K562 (cell line): Measurements from ENCODE around the gene PSMA6. TPM values are rescaled to one million over a fixed set of nuclear protein-coding genes. Genes with fewer than 3 reads are reported as not detected.

Experiments
- ATAC-seq: fragments of 200-7000 bp; cut with Tn5 transposase; 3 replicates; pipeline ENCODE4 v1.9.1; 2020; ENCODE audit warnings: moderate library complexity
- BruUV-seq: library from RNA; stranded (reverse); fragments of 400-500 nt; replicated peaks from 2 replicates; lab custom pipeline; 2021; lab: Mats Ljungman, UMichigan
- CTCF ChIA-PET: fragments of 300-600 bp; formaldehyde crosslinking; extraction: SDS; loops from one replicate; lab custom pipeline; 2021; ENCODE audit warnings: low intra/inter-chr PET ratio; lab: Yijun Ruan, JAX
- POLR2A ChIA-PET: fragments of 300-600, 350-650 bp; sonication (Branson Sonifier 250); formaldehyde crosslinking; extraction: SDS; loops from one replicate; lab custom pipeline; 2021; ENCODE audit warnings: antibody characterized with exemption, inconsistent platforms; lab: Yijun Ruan, JAX
- DNase-seq, 4 experiments: peaks; one replicate each; pipeline versions ENCODE4 v3.0.0 to v3.0.0-alpha.2; 2011 to 2018; ENCODE audit warnings: low spot score in 3 of 4, mixed read lengths in 3 of 4; ENCODE audit errors: extremely low read depth in 1 of 4
- FAIRE-seq: peaks from 2 replicates; lab custom pipeline; 2011; peaks lifted over from hg19 to GRCh38; lab: Jason Lieb, UNC
- H2AFZ ChIP-seq: 2 replicates; pipeline ENCODE4 v1.6.0; 2011; ENCODE audit warnings: low read depth, low read length, control low read depth, inconsistent platforms
- H3K27ac ChIP-seq: fragments of 200-600 bp; 3 replicates; pipeline ENCODE4 v1.8.0; 2011; ENCODE audit warnings: low read depth, mild to moderate bottlenecking, control low read depth, inconsistent platforms, low read length, moderate library complexity, mixed read lengths; ENCODE audit errors: extremely low read depth
- H3K27me3 ChIP-seq, 2 experiments: fragments of 300-600 bp in 1 of 2; 2 replicates in 1 of 2; 3 replicates in 1 of 2; pipeline versions ENCODE4 v1.6.0 to v1.8.0; 2011; ENCODE audit warnings: inconsistent platforms in 2 of 2, low read length in 2 of 2, mild to moderate bottlenecking in 1 of 2, mixed read lengths in 1 of 2, moderate library complexity in 1 of 2; ENCODE audit not compliant: control insufficient read depth in 2 of 2, insufficient read depth in 2 of 2
- H3K36me3 ChIP-seq: fragments of 300-600 bp; 3 replicates; pipeline ENCODE4 v1.8.0; 2011; ENCODE audit warnings: mild to moderate bottlenecking, low read length, inconsistent platforms; ENCODE audit not compliant: control insufficient read depth, insufficient read depth
- H3K4me1 ChIP-seq, 2 experiments: fragments of 200-600 bp in 1 of 2; replicated peaks in 1 of 2; 2 replicates in 1 of 2; 3 replicates in 1 of 2; pipeline versions ENCODE4 v1.5.1 to v1.8.0; 2011; ENCODE audit warnings: inconsistent platforms in 2 of 2, low read length in 2 of 2, mild to moderate bottlenecking in 1 of 2, mixed read lengths in 1 of 2, moderate library complexity in 1 of 2; ENCODE audit not compliant: control insufficient read depth in 2 of 2, insufficient read depth in 2 of 2
- H3K4me2 ChIP-seq: 2 replicates; pipeline ENCODE4 v1.6.1; 2011; ENCODE audit warnings: low read length, control low read depth, inconsistent platforms, mixed read lengths; ENCODE audit not compliant: insufficient read depth
- H3K4me3 ChIP-seq: fragments of 200-600 bp; sonication (generic), shearing (Covaris generic); 2 replicates; pipeline ENCODE4 v1.5.1; 2016; ENCODE audit warnings: control low read depth, inconsistent platforms
- H3K79me2 ChIP-seq: fragments of 200-600 bp; 3 replicates; pipeline ENCODE4 v1.8.0; 2011; ENCODE audit warnings: low read length, inconsistent platforms; ENCODE audit not compliant: control insufficient read depth, insufficient read depth
- H3K9ac ChIP-seq, 2 experiments: 2 replicates each; pipeline versions ENCODE4 v1.6.0 to v1.6.1; 2011; ENCODE audit warnings: low read depth in 2 of 2, low read length in 2 of 2, control low read depth in 1 of 2, inconsistent platforms in 1 of 2, mild to moderate bottlenecking in 1 of 2, mixed read lengths in 1 of 2; ENCODE audit not compliant: insufficient read depth in 1 of 2
- H3K9me1 ChIP-seq: one replicate; pipeline ENCODE4 v1.6.0; 2011; ENCODE audit warnings: inconsistent platforms, mild to moderate bottlenecking, low read length, moderate library complexity; ENCODE audit not compliant: control insufficient read depth, insufficient read depth
- H3K9me3 ChIP-seq: replicated peaks from 2 replicates; pipeline ENCODE4 v1.5.1; 2011; ENCODE audit warnings: low read depth, low read length, inconsistent platforms; ENCODE audit not compliant: control insufficient read depth, insufficient read depth
- H4K20me1 ChIP-seq: replicated peaks from 2 replicates; pipeline ENCODE4 v1.6.1; 2011; ENCODE audit warnings: low read length, inconsistent platforms, mixed read lengths; ENCODE audit not compliant: control insufficient read depth, insufficient read depth
- BACH1 ChIP-seq: fragments of 200-800 bp; sonication (Bioruptor generic); IDR thresholded peaks from 2 replicates; pipeline ENCODE4 v1.6.1; 2016; ENCODE audit warnings: missing genetic modification characterization, missing compliant biosample characterization
- NR2F6 ChIP-seq: fragments of 450-650 bp; formaldehyde crosslinking; IDR thresholded peaks from 2 replicates; pipeline ENCODE4 v1.4.0; 2020; ENCODE audit warnings: mild to moderate bottlenecking
- TAF1 ChIP-seq: IDR thresholded peaks from 2 replicates; pipeline ENCODE4 v1.6.1; 2011; ENCODE audit warnings: mild to moderate bottlenecking, low read length, moderate library complexity; ENCODE audit not compliant: insufficient read depth, control insufficient read depth, severe bottlenecking; ENCODE audit errors: extremely low read depth
- WGBS: fragments of 100-300 bp; shearing (Covaris generic); methylation state at CpG from one replicate; pipeline ENCODE4 v1.1.6; 2016; ENCODE audit warnings: low coverage, mixed read lengths; ENCODE audit not compliant: insufficient coverage; ENCODE audit errors: missing lambda C conversion rate; 5-methylcytosine and 5-hydroxymethylcytosine counted together
- in situ Hi-C: fragments of 300-500 bp; cut with MboI; formaldehyde crosslinking; loops from 4 replicates; pipeline ENCODE4 v1.15.0; 2018; ENCODE audit warnings: inconsistent platforms, mixed read lengths
- intact Hi-C: fragments of 100-400 bp; cut with micrococcal nuclease; formaldehyde crosslinking; loops from 2 replicates; pipeline ENCODE4 v1.14.2; 2022
- polyA plus RNA-seq, 8 experiments: library from polyadenylated mRNA; depleted of rRNA in 4 of 8; stranded (reverse) in 5 of 8; unstranded in 3 of 8; fragments of >200 nt; fragmentation: Nextera tagmentation in 2 of 8; fragmentation: Illumina TruSeq in 1 of 8; extraction: Ambion mirVana in 2 of 8; extraction: Trizol in 1 of 8; gene quantifications; 2 replicates each; pipeline versions ENCODE4 v1.2.1 to v1.2.3, GENCODE V29; 2011 to 2014; ENCODE audit warnings: inconsistent platforms in 1 of 8, missing spikeins in 1 of 8
- total RNA-seq, 7 experiments: library from RNA; depleted of rRNA in 6 of 7; stranded (reverse); fragments of >200 nt in 6 of 7; fragmentation: Illumina TruSeq in 2 of 7; extraction: Trizol in 2 of 7; gene quantifications; 2 replicates each; pipeline versions ENCODE4 v1.2.1 to v1.2.3, GENCODE V29; 2011 to 2021; ENCODE audit warnings: low replicate concordance in 1 of 7
- TF ChIP-seq, protein P1 (sequence below): sonication (generic); formaldehyde crosslinking; IDR thresholded peaks from 2 replicates; pipeline ENCODE4 v1.8.1; 2023; ENCODE audit warnings: mild to moderate bottlenecking, missing genetic modification reagents, moderate library complexity
- TF ChIP-seq, protein P2 (sequence below): fragments of 200-800 bp; sonication (Bioruptor generic); IDR thresholded peaks from 2 replicates; pipeline ENCODE4 v1.6.1; 2016; ENCODE audit warnings: missing genetic modification characterization, missing compliant biosample characterization
- TF ChIP-seq, protein P3 (sequence below), 2 experiments: fragments of 450-650 bp; formaldehyde crosslinking in 1 of 2; IDR thresholded peaks; 2 replicates each; pipeline versions ENCODE4 v1.4.0 to v1.6.1; 2014 to 2020; ENCODE audit warnings: mild to moderate bottlenecking in 2 of 2, borderline replicate concordance in 1 of 2, low read depth in 1 of 2

The PSMA6 gene
- total and polyA plus RNA-seq, 9 of the 15 experiments (the other 6 are each of a cell fraction or from before 2014, with no cell fraction given): 210 to 952 (median 288) TPM

DNA sequence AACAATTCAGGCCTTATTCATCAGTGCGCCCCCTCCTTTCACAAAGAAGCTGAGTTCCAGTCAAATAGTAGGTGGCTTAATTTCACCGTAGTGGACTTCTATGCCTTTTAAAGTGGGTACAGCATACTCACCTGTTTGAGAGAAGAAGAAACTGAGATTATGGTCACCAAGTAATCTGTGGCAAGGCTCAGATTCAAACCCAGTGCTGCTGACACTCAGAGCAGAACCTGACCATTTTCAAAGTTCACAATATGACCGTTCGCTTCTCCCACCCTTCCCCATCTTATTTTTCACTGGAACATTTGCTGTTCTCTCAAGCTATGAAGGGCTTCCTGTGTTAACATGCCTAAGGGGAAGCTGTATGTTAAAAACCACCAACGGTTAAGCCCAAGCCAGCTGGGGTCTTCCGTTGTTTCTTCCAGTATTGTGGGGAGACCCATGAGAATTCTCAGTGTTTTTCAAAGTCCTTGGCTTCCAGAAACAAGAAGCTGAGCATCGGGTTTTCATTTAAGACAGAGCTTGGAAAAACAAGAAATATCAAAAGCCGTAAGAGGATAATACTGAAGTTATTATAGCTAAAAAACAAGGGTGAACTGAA lies 6.1 kb upstream of the PSMA6 start:
- Histone ChIP-seq H2AFZ (no peak overlapping the region), H3K27me3 (no peaks in the 10 kb centered on the region), H3K27ac (no peak overlapping the region), H3K4me1 (peaks cover 2 to 16% of the 10 kb centered on the region in 2 experiments; a peak in 4 of 5 replicates), H3K9me3 (no peaks in the 10 kb centered on the region), H3K79me2 (no peaks in the 10 kb centered on the region), H4K20me1 (no peaks in the 10 kb centered on the region), H3K36me3 (no peaks in the 10 kb centered on the region), H3K4me2 (no peak overlapping the region), H3K9ac (no peak overlapping the region), H3K9me1 (no peaks in the 10 kb centered on the region), H3K4me3 (no peak overlapping the region)
- DNase-seq (no peak), ATAC-seq (no peak), FAIRE-seq (no peak)
- CTCF ChIA-PET: no interaction called here
- 95% methylated on average over 8 of the region's 8 CpGs for WGBS
- intact Hi-C loops (no loop called here), in situ Hi-C loops (no loop called here)
- POLR2A ChIA-PET: interaction anchor here (1.5 kb wide), 1 partner anchor 11 kb away, joined by 3 read pairs; no protein-coding TSS in a partner anchor
- no TSS peak for BruUV-seq
- TF ChIP-seq TAF1: no peak
- no peak for TF ChIP-seq BACH1
- TF ChIP-seq, protein P1, sequence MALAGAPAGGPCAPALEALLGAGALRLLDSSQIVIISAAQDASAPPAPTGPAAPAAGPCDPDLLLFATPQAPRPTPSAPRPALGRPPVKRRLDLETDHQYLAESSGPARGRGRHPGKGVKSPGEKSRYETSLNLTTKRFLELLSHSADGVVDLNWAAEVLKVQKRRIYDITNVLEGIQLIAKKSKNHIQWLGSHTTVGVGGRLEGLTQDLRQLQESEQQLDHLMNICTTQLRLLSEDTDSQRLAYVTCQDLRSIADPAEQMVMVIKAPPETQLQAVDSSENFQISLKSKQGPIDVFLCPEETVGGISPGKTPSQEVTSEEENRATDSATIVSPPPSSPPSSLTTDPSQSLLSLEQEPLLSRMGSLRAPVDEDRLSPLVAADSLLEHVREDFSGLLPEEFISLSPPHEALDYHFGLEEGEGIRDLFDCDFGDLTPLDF: no peak
- TF ChIP-seq, protein P2, sequence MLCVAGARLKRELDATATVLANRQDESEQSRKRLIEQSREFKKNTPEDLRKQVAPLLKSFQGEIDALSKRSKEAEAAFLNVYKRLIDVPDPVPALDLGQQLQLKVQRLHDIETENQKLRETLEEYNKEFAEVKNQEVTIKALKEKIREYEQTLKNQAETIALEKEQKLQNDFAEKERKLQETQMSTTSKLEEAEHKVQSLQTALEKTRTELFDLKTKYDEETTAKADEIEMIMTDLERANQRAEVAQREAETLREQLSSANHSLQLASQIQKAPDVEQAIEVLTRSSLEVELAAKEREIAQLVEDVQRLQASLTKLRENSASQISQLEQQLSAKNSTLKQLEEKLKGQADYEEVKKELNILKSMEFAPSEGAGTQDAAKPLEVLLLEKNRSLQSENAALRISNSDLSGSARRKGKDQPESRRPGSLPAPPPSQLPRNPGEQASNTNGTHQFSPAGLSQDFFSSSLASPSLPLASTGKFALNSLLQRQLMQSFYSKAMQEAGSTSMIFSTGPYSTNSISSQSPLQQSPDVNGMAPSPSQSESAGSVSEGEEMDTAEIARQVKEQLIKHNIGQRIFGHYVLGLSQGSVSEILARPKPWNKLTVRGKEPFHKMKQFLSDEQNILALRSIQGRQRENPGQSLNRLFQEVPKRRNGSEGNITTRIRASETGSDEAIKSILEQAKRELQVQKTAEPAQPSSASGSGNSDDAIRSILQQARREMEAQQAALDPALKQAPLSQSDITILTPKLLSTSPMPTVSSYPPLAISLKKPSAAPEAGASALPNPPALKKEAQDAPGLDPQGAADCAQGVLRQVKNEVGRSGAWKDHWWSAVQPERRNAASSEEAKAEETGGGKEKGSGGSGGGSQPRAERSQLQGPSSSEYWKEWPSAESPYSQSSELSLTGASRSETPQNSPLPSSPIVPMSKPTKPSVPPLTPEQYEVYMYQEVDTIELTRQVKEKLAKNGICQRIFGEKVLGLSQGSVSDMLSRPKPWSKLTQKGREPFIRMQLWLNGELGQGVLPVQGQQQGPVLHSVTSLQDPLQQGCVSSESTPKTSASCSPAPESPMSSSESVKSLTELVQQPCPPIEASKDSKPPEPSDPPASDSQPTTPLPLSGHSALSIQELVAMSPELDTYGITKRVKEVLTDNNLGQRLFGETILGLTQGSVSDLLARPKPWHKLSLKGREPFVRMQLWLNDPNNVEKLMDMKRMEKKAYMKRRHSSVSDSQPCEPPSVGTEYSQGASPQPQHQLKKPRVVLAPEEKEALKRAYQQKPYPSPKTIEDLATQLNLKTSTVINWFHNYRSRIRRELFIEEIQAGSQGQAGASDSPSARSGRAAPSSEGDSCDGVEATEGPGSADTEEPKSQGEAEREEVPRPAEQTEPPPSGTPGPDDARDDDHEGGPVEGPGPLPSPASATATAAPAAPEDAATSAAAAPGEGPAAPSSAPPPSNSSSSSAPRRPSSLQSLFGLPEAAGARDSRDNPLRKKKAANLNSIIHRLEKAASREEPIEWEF (CRISPR knock-in tag): no peak
- no peak for TF ChIP-seq NR2F6
- TF ChIP-seq, protein P3, sequence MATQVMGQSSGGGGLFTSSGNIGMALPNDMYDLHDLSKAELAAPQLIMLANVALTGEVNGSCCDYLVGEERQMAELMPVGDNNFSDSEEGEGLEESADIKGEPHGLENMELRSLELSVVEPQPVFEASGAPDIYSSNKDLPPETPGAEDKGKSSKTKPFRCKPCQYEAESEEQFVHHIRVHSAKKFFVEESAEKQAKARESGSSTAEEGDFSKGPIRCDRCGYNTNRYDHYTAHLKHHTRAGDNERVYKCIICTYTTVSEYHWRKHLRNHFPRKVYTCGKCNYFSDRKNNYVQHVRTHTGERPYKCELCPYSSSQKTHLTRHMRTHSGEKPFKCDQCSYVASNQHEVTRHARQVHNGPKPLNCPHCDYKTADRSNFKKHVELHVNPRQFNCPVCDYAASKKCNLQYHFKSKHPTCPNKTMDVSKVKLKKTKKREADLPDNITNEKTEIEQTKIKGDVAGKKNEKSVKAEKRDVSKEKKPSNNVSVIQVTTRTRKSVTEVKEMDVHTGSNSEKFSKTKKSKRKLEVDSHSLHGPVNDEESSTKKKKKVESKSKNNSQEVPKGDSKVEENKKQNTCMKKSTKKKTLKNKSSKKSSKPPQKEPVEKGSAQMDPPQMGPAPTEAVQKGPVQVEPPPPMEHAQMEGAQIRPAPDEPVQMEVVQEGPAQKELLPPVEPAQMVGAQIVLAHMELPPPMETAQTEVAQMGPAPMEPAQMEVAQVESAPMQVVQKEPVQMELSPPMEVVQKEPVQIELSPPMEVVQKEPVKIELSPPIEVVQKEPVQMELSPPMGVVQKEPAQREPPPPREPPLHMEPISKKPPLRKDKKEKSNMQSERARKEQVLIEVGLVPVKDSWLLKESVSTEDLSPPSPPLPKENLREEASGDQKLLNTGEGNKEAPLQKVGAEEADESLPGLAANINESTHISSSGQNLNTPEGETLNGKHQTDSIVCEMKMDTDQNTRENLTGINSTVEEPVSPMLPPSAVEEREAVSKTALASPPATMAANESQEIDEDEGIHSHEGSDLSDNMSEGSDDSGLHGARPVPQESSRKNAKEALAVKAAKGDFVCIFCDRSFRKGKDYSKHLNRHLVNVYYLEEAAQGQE (IDR thresholded peaks at IDR 0.05; ENCODE audit: borderline replicate concordance): no peak
- TF ChIP-seq, protein P3 (CRISPR knock-in tag; IDR thresholded peaks at IDR 0.05; ENCODE audit: low read depth): no peak
